CD1c-positive myeloid dendritic cell (primary cell): ENCODE measurements around the gene ADAP2.
"Not testable (repeated sequence)": the region's sequence is repeated elsewhere in the genome, so short reads cannot be mapped to it uniquely, and the experiment has no call there.

Experiments used
- DNase-seq: peaks from one replicate; pipeline ENCODE4 v3.0.0-alpha.2; 2016; ENCODE audit errors: extremely low spot score

Gene ADAP2, protein sequence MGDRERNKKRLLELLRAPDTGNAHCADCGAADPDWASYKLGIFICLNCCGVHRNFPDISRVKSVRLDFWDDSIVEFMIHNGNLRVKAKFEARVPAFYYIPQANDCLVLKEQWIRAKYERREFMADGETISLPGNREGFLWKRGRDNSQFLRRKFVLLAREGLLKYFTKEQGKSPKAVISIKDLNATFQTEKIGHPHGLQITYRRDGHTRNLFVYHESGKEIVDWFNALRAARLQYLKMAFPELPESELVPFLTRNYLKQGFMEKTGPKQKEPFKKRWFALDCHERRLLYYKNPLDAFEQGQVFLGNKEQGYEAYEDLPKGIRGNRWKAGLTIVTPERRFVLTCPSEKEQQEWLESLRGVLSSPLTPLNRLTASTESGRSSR

DNA sequence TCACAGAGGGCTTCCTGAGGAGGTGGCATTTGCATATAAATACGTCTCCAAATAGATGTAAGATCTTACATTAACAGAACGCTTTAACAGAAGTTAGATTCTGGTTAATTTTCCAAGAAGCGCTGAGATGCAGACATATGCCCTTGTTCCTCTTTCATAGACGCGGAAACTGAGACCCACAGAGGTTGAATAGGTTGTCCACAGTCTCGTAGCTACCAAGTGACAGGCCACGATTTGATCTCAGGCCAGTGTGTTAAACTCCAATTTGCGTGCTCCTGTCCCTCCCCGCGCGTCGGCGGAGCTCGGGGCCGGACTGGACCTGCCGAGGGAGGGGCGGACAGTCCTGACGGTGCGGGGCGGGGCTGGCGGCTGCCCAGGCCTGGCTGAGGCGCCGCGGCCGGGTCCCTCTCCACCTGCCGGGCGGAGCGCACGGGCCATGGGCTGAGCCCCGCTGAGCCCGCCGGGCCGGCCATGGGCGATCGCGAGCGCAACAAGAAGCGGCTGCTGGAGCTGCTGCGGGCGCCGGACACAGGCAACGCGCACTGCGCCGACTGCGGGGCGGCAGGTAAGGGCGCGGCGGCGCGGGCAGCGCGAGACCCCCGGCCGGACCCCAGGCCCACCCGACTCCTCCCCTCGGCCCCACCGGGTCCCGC is at the start of gene ADAP2:
Gene ADAP2, plus strand, starts transcription at position 402 of the 653 bp plus-strand sequence. Its CDS starts 70 bp downstream, at position 472.
- DNase-seq: peak; percentile 84

DNA sequence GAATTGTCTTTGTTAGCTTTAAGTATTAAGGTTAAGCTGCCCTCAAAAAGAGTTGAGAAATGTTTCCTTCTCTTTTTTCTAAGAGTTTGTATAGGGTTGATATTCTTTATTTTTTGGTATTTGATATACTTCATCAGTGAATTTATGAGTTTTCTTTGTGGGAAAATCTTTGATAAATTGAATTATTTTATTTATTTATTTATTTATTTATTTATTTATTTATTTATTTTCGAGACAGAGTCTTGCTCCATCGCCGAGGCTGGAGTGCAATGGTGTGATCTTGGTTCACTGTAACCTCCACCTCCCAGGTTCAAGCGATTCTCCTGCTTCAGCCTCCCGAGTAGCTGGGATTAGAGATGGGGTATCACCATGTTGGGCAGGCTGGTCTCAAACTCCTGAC is 35.6 kb upstream of the ADAP2 start:
- DNase-seq: no peak

DNA sequence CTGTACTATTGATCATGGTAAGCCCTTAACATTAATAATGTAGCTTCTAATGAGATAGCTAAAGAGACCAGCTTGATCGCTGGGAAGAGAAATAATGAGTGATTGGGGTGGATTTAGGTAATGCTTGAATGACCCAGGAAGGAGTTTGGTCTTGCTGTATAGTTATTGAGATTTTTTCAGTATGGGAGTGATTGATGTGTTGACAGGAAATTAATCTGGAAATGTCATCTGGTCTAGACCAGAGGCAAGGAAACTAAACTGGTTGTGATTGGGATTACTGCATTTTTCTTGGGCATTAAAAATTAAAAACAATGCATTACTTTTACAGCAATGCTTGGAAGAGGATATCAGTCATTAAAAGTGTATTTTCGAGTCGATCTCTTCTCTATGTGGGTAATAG is 27.5 kb upstream of the ADAP2 start:
- DNase-seq: no peak

DNA sequence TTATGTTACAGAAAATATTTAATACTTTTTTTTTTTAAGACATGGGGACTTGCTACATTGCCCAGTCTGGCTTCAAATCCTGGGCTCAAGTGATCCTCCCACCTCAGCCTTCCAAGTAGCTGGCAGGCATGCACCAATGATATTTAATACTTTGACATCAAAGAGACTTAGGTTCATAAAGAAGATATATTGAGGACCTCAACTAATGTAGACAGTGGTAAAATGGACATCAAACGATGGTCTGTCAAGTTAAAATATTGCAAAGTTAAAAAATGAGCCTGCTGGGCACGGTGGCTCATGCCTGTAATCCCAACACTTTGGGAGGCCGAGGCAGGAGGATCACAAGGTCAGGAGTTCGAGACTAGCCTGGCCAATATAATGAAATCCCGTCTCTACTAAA is 24.4 kb upstream of the ADAP2 start:
- no peak for DNase-seq

DNA sequence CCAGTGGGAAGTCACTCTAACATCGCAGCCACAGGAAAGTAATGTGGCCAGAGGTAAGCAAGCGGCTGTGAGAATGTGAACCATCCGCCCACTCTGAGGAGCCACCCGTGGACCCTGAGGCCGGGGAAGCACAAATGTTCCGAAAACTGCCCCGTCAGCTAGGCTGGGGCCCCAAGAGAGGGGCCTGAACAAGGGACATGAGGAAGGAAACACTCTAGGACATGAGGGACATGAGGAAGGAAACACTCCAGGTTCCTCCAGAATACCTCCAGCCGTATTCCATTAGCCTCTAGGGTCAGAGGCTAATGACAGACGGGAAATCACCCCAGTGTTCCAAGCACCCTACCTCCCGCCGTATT is 16.0 kb upstream of the ADAP2 start:
- DNase-seq: peak; percentile 38

DNA sequence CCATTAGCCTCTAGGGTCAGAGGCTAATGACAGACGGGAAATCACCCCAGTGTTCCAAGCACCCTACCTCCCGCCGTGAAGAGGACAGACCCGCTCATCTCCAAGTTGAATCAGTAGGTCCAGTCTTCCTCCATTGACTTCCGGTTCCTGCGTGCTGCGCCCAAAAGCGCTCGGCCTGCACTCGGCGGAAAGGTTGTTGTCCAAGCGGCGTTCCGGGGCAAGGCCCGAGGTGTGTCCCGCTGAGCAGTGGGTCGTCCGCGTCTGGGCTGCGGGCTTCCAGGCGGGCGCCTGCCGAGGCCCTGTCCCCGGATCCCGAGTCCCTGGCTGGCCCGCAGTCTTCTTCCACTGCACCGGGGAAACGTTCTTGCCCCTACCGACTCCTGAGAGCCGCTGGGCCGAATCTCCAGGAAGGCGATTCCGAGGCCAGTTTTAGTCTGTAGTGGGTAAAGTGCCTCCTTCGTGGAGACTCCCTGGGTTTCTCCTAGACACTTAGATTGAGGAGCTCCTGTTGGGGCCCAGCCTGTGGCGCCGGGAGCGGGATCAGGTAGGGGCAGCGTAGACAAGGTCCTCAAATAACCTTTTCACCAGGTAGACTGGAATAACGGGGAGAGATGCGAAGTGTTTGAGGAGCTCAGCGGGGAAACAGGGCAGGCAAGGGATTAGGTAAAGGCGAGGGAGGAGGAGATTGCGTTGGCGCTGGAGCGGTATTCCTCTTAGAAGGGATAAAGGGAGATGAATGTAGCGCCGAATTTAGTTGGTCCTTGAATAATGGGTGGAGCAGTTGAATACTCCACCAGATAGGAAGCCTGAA is 15.4 kb upstream of the ADAP2 start, which contains the start of gene TEFM:
Gene TEFM, minus strand, starts transcription at position 138 of the 811 bp plus-strand sequence. Its CDS starts 40 bp downstream, at position 98.
- peak; percentile 93 for DNase-seq

DNA sequence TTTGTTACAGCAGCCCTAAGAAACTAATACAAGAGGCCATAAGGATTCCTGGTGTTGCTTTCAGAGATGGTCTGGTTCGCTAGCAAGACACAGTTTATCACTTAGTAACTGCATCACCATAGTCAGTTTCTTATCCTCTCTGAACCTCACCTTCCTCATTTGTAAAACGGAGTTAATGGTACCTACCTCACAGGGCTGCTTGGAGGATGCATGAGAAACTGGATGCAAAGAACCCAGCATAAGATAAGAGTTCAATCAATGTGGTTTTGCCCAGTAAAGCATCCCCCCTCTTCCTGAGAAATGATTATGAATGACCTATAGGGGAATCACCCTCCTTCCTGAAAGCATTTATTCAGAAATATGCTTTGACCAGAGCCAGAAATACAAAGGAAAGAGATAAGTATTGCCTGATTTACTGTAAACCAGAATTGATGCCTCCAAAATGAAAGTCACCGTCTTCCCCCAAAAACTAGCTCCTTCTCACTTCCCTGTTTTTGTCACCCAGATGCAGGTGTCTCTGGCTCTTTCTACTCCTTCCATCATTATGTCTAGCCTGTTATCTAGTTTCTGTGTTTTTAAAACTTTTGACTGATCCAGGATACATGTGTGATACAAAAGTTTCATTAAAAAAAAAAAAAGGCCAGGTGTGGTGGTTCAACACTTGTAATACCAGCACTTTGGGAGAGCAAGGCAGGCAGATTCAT is 12.9 kb upstream of the ADAP2 start:
- no peak for DNase-seq

DNA sequence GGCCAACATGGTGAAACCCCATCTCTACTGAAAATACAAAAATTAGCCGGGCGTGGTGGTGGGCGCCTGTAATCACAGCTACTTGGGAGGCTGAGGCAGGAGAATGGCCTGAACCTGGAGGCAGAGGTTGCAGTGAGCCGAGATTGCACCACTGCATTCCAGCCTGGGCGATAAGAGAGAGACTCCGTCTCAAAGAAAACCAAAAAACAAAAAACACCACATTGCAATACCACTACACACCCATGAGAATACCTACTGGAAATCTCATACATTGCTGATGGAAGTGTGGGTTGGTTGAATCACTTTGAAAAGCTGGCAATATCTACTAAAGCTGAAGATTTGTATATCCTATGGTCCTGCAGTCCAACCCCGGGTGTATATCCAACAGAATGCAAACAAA is 11.6 kb upstream of the ADAP2 start:
- not testable (repeated sequence) for DNase-seq

DNA sequence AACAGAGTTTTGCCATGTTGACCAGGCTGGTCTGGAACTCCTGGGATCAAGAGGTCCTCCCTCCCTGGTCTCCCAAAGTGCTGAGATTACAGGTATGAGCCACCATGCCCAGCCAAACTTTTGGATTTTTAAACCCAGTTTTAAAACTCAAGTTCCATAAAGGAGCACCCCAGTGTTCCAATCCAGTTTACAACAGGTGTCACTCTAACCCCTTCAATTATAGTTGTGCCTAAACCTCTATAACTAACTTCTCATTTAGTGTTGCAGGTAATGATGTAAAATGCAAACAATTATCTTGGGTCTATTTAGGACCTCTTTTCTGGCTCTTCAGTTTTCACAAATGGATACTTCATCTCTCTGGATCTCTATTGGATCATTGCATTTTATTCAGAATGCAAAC is 7.8 kb upstream of the ADAP2 start:
- no peak for DNase-seq

DNA sequence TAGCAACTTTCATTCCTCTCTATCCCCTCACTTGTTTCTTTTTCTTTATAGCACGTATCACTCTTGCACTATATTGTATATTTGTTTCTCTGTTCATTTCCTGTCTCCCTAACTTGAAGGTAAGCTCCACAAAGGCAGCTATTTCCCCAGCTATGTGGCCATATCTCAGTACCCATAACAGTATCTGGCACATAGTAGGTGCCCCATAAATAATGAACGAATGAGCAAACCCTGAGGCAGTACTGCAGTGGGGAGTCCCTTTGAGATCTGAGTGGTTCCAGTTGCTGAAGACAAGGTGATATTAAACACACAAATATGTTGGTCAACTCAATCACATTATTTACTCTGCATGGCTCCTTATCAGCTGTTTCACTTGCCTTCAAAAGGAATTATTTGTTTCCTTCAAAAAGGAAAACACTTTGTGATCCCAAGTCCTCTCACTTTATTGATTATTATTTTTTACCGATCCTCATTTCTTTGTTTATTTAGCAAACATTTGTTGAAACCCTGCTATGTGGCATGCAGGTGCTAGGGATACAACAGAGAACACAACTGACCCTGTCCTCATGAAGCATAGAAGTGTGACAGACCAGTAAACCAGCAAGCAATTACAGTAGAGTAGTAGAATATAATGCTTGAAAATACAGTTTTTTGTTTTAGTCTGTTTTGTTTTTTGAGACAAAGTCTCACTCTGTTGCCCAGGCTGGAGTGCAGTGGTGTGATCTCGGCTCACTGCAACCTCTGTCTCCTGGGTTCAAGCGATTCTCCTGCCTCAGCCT is 5.7 kb upstream of the ADAP2 start:
- no peak for DNase-seq

DNA sequence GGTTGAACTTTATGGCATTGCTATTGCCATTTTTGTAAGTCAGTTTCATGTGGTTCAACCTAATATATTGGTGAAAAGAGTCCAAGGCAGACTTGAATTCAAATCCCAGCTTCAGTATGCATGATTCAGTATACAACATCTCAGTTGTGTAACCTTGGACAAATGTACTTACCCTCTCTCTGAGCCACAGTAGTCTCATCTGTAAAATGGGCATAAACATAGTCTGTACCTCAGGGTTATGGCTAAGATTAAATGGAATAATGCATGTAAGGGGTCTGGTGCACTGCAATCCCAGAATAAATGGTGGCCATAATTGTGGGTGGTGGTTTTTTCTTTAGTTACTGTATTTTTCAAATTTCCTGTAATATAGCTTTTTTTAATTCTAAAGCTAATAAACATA is 4.7 kb upstream of the ADAP2 start:
- DNase-seq: no peak

DNA sequence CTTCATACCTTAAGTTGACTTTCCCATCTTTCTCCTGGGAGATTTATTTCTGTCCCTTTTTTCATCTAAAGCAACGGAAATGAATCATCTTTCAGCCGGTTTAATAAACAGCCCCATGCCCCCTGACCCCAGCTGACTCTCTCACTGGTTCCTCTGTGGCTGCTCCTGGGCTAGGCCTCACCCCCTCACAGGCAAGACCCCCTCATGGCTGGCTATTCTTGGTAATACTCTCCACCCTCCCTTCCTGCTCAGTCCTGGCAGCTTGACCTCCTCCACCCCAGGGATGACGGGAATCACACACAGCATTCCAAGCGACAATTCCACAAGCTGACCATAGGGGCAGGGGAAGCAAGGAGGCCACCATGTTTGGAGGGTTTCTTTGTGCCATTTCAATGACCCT is 1.5 kb upstream of the ADAP2 start:
- DNase-seq: no peak

DNA sequence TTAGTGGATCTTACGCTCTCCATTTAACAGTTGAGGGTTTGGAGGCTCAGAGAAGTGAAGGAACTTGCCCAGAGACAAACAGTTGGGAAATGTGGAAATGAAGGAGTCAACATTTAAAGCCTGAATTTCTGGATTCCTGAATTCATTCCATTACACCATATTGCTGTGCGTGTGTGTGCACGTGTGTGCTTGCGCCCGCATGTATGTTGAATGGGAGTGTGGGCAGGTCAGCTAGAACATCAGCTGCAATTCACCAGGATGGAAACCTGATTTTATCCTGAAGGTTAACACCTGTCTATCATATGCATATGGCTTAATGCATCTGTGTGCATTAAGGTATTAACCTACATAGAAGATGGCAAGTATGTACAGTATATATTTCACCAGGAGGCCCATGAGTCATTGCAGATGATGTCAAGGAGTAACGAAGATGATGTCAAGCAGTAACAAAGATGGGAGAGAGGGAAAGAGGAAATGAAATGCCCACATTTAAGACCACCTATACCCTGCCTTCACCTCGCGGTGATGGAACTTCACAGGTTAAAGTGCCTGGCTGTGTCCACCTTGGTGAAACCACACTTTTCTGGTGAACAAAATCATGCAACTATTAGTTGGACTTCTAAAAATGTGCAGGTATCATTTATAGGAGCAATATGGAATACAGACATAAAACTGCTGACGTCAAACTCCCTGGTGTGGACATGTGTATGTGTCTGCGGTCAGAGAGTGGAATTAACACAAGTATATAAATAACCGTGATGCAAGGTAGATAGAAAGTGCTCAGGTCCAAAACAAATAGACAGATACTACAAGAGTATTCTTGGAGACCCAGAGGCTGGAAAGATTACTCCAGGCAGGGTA is 832 bp upstream of the ADAP2 start:
- DNase-seq: no peak

DNA sequence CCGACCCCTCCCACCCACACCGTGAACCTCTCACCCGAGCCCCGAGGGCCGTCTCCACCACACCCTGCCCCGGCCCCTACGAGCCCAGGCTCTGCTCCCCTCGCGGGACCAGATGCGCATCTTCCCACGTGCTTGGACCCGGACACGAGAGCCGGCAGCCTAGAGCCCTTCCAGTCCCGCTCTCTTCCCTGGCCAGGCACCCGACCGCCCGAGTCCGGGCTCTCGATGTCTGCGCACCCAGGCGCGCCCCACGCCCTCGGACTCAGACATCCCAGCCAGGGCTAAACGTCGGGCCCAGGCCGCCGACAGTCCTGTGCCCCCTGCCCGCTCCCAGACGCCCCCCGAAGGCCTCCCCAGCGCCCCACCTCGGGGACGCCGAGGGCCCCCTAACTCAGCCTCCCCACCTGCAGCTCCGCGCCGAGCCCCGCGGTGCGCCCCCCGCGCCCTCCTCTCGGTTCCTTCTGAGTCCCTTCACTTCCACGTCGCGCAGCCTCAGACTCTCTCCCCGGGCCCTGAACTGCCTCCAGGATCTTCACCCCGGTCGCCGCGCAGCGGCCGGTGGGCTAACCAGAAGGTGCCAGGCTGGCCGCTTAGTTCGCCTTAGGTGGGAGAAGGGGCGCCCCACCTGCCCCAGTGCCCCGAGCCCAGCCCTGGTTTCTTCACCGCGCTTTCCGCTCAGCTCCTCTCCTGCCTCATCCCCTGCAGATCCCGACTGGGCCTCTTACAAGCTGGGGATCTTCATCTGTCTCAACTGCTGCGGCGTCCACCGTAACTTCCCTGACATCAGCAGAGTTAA is 688 bp downstream of the ADAP2 start:
- DNase-seq: peak; percentile 32

DNA sequence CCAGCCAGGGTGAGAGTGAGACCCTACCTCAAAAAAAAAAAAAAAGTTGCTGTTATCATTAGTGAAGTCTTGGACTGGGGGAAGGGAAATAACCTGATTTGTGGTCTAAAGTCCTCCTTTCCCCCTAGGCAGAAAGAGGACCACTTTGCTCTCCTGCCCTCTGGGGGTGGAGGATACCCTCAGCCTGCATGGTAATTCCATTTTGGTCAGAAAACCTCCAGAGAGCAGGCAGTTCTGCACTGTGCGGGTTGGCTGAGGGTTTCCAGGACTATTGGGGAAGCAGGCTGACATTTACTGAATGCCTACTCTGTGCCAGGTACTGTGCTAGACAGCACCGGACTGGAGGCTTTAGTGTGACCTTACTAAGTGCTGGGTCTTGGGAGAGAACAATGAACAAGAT is 2.6 kb downstream of the ADAP2 start:
- DNase-seq: no peak

DNA sequence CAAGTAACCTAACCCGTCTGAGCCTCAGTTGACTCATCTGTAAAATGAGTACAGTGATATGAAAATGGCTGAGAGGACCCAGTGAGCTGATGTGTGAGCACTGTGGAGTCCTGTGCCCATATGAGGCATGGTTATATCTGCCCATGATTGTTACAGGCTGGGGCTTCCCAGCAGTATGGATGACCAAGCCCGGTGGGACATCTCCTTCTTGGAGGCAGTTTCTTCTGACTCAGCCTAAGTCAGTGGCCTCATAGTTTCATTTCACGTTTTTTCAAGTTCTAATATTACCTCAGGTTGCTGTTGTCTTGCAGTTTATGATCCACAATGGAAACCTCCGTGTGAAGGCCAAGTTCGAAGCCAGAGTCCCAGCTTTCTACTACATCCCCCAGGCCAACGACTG is 4.8 kb downstream of the ADAP2 start:
- DNase-seq: peak; percentile 51

DNA sequence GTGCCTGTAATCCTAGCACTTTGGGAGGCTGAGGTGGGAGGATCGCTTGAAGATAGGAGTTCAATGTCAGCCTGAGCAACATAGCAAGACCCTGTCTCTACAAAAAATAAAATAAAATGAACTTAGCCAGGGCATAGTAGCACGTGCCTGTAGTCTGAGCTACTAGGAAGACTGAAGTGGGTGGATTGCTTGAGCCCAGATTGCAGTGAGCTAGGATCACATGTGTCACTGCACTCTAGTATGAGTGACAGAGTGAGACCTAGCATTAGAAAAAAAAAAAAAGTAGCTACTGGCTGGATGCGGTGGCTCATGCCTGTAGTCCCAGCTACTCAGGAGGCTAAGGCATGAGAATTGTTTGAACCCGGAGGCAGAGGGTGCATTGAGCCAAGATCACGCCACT is 6.0 kb downstream of the ADAP2 start:
- no peak for DNase-seq

DNA sequence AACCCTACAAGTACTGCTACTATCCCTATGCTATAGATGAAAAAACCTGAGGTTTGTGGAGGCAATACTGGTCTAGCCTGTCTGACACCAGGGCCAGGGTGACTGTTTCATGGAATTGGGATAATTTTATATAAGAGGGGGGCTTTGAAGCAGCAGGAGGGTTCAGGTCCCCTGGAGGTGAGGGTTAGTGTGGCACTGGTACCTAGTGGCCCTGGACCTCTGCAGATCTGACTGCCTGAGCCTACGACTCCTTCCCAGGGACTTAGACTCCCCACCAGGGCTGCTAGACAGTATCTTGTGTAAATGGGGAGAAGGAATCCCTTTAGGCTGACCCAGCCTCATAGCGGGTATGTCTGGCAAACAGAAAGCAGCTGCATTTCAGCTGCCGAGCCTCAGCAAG is 6.8 kb downstream of the ADAP2 start:
- DNase-seq: no peak

DNA sequence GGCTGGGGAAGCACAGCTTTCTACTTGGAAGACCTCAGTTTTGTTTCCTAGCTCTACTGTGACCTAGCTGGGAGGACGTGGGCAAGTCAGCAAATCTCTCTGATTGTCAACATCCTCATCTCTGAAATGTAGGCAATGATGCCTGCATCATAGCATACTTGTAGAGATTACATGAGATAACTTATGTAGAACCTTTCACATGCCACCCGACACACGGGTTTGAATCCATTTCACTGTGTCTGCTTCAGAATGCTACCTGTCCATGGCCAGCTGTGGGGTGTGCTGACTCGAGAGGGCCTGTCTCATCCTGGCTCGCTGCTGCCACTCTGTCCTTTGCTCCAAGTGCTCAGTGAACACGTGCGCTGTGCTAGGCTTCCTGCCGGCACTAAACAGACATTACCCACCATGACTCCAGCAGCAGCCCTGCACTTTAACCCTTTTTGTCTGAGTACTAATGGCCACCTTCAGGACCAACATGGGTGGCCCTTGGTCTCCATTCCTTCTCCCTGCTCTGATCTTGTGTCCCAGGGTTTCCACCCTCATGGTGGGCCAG is 7.4 kb downstream of the ADAP2 start:
- DNase-seq: no peak
